Medulla oblongata (tissue), 1 donor: ENCODE results near the gene SYNGR3.

Experiments used
- DNase-seq: peaks from one replicate; pipeline ENCODE4 v3.0.0-alpha.2; 2015; ENCODE audit errors: extremely low spot score

The SYNGR3 gene

DNA sequence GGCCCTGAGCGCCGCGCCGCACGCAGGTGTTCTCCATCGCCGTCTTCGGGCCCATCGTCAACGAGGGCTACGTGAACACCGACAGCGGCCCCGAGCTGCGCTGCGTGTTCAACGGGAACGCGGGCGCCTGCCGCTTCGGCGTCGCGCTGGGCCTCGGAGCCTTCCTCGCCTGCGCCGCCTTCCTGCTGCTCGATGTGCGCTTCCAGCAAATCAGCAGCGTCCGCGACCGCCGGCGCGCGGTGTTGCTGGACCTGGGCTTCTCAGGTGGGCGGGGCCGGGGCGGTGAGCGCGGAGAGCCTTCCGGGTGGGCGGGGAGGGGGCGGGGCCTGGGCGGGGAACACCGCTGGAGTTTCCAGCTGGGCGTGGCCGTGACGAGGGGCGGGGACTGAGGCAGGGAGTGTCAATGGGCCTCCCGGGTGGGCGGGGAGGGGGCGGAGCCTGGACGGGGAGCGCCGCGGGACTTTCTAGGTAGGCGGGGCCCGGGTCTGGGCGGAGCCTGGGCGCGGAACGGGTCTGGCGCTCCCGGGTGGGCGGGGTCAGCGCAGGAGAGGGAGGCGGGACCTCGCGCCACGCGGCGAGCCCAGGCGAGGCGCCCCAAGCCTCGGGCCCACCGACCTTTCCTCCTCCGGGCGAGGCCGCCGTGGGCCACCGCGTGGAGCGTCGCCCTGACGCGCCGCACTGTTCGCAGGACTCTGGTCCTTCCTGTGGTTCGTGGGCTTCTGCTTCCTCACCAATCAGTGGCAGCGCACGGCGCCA, 2.4 kb downstream of the SYNGR3 start:
- peak; percentile 79 for DNase-seq

DNA sequence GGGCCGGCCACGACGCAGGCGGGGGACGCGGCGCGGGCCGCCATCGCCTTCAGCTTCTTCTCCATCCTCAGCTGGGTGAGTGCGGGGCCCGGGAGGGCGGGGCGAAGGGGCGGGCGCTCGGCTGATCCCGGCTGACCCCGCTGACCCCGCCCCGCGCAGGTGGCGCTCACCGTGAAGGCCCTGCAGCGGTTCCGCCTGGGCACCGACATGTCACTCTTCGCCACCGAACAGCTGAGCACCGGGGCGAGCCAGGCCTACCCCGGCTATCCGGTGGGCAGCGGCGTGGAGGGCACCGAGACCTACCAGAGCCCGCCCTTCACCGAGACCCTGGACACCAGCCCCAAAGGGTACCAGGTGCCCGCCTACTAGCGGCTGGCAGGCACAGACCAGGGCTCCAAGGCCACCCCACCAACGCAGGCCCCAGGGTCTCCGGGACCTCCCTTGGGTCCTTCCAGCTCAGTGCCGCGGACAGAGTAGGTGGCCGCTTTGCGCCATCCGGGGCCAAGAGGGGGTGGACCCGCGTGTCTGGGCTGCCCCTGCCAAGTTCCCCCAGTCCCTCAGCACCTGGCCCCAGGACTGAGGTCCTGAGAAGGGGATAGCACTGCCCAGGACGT, 3.0 kb downstream of the SYNGR3 start:
- DNase-seq, result no peak

DNA sequence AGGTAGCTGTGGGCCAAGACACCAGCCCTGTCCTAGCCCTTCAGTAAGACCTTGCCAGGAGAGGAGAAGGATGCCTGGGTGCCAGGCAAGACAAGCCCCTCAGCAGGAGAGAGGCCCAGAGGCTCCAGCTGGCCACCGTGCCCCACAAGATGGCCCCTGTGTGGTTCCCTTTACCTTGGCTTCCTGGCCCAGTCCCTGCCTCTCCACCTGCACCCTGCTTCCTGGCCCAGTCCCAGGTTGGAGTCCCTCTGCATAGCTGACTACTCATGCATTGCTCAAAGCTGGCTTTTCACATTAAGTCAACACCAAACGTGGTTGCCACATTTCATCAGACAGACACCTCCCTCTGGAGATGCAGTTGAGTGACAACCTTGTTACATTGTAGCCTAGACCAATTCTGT, 4.0 kb downstream of the SYNGR3 start:
- no peak for DNase-seq

DNA sequence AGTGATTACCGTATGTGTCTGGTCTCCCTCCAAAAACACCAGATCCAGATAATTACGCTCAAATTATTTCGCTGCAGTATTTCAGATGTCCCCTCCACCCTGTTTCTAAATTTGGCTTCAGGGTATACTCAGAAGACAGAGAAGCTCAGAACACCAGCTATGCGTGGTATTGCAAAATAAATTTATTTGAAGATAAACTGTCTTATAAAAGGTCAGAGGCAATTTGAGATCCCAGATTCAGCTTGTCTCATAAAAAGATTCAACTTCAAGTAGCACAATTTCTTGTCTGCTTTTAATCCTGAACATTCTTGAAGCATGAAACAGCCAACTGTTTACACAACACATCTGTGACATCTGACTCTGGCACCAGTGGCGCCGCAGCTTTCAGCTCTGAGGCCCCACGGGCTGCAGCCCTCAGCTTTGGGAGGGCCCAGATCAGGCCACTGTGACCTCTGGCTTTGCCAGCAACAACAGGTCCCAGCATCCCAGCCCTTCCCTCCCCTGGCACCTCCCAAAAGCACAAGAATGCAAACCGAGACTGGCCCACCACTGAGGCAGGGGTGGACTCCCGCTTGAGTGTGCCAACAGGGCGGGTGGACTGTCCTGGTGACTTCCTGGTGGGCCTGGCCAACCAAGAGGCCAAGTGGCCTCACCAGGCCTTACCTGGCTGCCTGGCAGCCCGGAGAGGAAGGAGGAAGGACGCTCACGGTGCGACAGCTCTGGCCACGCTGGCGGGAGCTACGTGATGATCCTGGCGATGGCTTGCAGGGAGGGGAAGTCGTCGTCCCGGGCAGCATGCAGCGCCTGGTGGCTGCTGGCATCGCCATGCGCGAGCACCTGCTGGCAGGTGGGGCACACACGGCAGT, 8.0 kb downstream of the SYNGR3 start:
- no peak for DNase-seq

DNA sequence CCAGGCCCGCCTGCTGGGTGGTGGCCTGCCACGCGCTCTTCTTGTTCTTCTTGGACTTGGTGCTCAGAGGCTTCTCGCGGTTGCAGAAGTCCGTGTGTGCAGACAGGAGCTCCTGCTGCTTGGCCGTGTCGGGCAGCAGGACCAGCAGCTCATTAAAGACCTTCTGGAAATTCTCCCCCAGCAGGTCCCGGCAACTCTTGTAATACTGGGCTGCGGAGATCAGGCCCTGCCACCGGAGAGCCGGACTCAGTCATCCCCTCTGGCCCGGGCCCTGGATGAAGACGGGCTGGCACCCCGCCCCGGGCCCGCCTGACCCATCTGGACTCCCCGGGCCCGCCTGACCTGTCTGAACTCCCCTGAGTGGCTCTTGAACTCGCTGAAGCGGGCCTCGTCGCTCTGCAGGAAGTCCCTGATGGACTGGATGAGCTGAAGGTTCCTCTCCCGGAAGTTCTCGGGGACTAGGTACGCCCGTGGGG, 8.6 kb downstream of the SYNGR3 start:
- no peak for DNase-seq

DNA sequence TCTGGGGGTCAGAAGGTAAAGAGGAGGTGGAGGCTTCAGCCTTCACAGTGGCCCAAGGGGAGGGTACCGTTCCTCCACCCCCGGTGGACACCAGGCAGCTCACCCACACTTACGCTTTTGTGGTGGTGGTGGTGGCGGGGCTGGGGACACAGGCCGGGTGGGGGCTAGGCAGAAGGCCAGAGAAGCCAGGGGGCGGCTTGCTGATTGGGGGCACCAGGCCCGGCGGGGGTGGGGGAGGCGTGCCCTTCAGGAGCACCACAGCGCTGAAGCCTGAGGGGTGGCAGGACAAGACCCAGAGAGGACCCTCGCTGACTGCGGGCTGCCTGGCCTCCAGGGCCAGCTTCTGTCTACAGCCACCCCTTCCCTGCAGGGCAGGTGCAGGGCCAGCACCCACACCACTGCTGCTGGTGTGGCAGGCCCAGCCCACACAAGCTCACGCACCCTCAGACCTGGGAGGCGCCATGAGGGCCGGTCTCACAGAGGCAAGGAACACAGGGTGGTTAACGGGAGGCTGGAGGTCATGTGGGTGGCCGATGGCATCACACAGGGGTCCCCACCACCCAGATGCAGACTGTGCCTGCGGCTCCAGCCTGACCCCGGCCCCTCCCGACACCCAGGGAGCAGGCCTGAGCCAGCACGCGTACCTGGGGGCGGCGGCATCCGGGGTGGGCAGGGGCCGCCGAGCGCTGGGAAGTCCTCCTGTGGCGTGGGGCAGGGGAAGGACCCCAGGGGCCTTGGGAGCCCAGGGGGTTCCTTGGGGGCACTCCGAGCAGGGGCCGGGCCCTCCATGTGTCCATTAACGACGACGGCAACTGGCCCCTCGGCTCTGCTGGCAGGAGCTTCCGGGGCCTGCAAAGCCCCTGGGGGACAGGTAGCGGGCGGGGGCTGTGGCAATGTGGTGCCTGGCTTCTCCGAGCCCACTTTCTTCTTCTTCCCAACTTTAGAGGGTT, 9.4 kb downstream of the SYNGR3 start:
- no peak for DNase-seq

DNA sequence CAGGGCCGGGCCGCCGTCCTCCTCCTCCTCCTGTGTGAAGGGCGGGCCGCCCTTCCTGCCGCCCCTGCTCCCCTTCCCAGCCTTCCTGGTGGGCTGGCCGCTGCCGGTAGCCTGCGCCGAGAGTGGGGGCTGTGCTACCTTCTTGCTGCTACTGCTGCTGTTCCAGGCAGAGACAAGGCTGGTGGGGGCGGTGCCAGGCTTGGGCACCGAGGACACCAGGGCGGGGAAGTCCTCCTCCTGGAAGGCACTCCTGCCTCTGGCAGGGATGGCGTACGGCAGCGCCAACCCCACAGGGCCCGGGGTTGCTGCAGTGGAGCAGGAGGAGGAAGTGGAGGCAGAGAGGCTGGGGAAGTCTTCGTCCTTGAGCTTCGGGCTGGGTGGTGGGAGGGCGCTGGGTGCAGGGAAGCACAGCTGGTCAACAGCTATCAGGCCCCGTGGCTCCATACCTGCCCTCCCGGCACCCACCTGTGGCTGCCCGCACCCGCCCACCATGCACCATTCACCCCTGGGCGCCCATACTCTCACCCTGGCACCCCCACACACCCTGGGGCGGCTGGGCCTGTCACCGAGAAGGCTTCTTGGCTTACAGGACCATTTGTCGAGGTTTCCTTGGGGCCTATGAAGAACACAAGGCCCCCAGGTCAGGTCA, 10.2 kb downstream of the SYNGR3 start:
- no peak for DNase-seq

DNA sequence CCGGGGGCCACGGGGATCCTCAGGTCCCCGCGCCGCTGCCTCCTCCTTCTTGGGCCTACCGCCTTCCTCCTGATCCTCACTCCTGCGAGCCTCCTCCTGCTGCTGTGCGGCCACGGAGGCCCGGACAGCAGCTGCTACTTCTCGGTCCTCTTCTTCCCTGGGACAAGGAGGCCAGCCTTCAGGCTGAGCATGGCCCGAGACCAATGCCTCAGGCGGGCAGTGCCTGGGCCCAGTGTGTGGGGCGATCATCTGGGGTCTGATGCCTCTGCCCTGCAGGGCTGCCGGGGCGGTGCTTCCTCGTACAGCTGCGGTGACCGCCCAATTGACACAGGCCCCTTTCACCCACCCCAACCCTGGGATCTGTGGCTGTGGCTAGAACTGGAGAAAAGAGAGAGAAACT, 11.3 kb downstream of the SYNGR3 start:
- DNase-seq, result no peak

DNA sequence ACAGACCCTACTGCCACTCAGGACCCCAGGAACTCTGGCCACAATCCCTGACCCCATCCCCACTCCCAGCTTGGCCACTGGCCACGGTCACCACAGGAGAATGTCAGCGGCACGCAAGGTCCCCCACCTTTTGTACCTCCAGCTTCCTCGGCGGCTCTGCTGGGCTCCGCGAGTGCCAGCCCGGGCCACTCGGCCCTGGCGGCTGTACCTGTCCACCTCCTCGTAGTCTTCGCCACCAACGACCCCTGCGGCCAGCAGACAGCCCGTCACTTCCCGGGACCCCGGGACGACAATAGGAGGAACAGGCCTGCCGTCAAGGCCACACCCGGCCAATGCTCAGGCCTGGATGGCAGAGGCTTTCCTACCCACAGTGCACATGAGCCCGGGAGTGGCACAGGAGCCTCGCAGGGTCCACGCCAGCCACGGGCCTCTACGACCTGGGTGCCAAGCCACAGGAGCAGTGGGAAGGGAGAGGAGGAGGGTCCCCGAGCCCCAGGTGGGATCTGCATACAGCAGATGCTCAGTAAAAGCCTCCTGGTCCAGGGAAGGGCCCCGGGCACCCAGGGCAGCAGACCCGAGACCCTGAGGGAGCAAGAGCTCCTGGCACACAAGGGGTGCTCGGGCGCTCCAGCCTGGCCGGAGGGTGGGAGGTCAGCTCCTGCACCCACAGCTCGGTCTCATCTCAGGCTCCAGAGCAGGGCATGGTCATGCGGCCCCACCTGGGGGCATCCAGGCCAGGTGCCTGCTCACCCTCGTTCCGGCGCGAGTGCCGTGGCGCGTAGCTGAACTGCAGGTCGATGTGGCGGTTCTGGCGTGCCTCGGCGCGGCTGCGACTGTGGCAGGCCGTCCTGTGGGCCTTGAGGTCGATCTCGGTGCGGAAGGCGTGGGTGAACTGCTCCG, 11.9 kb downstream of the SYNGR3 start:
- no peak for DNase-seq

DNA sequence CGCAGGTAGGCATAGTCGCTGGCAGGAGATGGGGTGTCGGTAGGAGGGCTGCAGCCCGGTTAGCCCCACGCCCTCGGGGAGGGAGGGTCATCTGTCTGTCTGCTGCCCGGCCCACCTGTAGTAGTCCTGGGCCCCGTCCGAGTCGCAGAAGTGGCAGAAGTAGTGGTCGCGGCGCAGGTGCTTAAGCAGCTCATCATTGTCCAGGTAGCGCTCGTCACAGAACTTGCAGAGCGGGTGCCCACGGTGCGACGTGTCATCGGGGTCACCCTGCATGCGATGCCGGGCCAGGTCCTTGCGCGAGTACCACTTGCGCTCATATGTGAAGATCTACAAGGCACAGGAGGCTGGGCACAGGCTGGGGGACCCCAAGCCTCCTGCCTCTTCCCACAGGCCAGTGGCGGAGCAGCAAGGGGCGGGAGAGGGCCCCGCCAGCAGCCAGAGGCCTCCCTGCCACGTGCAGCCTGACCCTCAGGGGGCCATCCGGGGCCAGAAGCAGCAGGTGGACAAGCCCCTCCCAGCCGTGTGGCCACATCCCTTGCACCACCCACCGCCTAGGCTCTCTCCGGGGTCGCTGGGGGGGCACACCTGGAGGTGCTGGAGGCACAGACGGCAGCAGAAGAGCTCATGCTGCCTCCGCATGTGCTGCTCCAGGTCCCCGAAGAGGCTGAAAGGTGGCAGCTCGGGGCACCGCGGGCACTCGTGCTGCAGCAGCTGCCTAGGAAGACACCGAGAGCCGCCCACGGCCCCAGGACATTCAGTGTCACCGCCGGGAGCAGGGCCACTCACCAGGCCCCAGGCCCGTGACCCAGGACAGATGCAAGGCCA, 12.8 kb downstream of the SYNGR3 start:
- DNase-seq, result no peak

DNA sequence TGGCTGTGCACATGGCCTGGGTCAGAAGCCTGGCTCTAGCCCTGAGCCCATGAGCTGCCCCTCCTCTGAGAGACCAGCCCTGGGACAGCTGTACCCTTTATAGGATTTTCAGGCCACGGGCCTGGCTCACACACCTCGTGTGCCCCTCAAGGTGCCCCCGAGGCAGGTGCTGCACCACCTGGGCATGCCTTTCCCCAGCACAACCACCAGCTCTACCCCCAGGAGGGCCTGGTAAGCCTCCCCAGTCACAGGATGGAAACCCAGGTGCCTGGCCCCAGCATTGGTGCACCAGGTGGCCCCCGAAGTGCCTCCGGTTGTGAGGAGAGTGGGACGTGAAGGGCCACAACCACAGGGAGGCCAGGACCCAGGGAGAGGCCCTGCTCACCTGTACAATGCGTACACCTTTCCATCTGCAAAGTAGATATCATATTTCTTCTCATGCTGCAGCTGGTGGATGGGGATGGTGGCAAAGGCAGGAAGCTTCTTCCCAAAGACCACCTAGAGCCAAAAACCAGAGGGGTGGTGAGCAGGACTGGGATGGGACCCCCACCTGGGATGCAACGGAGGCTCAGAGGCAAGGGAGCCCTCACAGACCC, 13.6 kb downstream of the SYNGR3 start:
- DNase-seq, result no peak

DNA sequence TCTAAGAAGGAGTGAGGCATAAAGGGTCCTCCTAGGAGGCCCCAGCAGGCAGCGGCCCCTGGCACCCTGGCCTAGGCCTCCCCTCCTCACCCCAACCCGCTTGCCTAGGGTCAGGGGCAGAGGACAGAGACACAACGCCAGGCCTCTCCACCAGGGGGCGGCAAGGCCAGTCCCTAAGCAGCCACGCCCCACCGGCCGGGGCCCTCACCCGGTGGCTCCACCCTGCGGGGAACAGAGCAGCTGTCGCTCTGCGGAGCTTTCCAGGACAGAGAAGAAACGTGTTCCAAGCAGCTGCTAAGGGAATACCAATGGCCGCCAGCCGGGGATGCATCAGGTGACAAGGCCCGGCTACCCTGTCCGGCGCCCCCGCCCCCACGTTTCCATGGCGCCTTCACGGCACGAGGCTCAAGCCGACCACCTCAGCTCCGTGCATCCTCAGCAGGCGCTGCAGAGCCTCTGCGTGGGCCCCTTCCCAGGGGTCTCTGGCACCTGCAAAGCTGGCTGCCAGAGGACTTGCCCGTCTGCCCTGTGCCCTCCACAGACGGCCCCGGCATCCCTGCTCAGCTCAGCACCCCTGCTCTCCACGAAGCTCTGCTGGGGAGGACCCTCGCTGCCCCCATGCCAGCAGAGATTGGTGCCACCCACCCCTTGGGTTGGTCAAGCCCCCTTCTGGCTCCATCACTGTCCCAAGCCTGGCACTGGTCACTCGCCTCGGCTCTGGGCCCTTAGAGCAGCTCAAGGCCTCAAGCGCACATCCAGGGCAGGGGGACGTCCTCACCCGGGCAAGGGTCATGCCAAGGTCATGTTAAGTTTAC, 14.3 kb downstream of the SYNGR3 start:
- DNase-seq, result peak; percentile 82

DNA sequence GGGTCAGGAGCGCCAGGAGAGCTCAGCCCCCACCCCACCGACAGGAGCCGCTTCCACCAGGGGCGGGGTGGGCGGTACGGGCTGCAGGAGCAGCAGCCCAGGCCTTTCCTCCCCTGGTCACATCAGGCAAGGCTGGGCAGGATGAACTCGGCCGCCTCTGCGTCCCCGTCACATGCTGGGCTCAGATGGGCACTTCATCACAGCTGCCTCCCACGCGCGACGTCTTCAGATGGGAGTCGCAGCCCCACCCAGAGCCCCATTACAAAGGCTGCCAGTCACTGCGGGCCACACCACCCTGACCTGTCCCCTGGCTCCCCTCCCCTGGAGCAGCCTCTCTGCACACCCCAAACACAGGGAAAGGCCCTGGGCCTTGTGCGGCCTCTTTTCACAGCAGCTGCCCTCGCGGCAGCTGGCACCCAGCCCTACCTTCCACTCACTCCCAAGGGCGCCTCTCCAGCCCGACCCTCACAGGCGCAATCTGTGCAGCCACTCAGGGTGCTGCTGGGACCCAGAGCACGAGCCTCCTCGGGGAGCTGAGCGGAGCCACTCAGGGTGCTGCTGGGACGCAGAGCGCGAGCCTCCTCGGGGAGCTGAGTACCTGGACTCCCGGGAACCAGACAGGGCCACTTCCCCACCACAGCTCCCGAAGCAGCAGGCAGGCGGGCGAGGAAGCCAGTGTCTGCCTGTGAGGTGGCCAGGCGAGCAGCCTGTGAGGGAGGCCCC, 15.2 kb downstream of the SYNGR3 start:
- no peak for DNase-seq

DNA sequence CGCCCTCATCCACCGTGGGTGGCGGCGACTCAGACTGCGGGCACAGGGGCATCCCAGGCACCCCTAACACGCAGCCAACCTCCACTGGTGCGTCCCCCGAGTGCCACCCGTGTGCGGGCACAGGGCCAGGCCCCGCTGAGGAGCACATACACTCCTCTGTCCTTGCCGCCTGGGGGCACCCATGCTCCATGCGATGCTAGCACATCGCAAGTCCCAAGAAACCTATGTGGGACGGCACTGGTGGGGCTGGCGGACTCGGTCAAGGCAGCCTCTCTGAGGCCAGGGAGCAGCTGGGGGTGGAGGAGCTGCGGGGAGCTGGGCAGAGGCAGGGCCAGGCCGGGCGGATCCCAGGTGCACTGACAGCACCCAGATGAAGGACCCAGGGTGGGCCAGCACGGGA, 15.9 kb downstream of the SYNGR3 start:
- no peak for DNase-seq

DNA sequence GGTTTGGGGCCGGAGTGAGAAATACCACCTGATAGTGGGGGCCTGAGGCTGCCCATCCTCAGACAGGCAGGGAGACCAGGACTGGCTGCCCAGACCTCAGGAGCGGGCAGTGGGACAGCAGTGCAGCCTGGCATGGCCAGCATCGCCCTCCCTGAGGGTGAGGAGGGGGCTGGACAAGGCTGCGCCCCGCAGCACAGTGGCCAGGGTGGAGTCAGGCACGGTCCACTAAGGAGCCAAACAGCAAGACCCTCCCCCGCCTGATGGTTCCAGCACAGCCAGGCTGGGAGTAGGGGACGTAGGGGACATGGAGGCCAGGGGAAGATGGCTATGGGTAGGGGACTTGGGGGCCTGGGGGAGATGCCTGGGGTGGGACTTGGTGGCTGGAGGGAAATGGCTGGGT, 16.5 kb downstream of the SYNGR3 start:
- no peak for DNase-seq

DNA sequence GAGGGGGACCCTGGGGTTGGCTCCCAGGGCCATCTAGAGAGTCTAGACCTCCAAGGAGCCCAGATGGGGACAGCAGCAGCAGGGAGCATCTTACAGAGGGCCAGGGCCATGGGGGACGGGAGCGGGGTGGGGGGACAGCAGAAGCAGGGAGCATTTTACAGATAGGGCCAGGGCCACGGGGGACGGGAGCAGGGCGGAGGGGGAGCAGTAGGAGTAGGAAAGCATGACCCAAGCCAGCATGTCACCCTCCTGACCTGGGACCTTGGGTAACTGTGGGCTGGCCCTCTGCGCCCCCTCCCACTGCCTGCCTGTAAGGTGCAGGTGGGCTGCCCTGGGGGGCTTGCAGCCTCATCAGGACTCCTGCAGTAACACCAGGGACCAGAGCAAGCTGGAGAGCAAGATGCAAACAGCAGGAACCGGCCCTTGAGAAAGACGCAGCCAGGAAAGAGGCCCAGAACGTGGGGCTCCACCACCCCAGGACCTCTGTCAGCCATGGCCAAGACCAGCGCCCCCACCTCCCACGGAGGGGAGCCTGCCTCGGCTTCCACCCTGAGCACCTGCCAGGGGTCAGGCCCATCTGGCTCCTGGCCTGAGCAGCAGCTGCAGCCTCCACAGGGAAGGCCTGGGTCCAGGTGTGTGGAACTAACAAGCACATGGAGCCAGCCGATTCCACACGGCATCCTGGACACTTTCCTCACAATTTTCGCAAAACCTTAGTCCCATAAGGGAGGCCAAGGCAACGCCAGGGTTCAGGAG, 17.5 kb downstream of the SYNGR3 start:
- no peak for DNase-seq
